Measurements from ENCODE around the gene SGSM1. TPM values are rescaled to one million over a fixed set of nuclear protein-coding genes. Genes with fewer than 3 reads are reported as not detected.

Gene SGSM1
- total RNA-seq, 1 experiment from 2014 or later, result 5.1 TPM

DNA sequence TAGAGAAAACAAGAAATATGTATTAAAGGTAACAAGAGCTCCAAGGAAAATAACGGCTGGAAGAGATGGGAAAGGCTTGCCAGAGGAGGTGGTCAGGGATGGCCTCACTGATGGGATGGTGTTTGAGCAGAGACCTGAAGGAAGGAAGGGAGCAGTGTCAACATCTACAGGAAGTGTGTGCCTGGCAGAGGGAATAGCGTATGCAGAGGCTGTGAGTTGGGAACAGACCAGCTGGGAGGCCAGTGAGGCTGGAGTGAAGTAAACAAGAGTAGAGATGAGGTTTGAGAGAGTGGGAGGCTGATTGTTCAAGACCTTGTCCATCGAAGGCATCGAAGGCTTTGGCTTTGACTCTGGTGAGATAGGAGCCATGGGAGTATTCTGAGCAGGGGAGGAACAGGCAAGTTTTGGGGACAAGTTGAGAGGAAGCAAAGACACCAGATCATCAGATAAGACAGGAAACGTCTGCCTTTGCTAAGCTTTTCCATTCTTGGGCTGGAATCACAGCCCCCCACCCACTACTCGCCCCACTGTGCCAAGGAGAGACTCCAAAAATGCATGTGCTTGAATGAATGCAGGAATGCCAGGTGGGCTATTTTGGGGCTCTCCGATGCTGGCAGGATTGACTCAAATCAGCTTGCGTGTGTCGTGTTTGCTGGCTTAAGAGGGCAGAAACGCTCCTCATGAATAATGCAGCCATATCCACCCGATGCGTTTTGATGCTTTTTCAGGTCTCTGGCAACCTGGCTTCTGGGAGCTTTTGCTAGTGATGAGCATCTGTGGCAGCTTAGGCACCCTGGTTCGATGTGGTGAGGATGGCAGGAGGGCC, 7.2 kb downstream of the SGSM1 start:
- no peak overlapping the region for H3K9ac ChIP-seq (ENCODE audit: low read length)
- no peak for ATAC-seq
- DNase-seq (ENCODE audit: low read depth, low spot score), result no peak
- intact Hi-C loops (cut with micrococcal nuclease), result no loop called here
- no TSS peak for BruUV-seq (replicated peaks)
- H3K27ac ChIP-seq (ENCODE audit: low read depth, low read length), result no peak overlapping the region
- no peak overlapping the region for H3K4me2 ChIP-seq (ENCODE audit: low read length)
- no peaks in the 10 kb centered on the region for H3K9me2 ChIP-seq (ENCODE audit: insufficient read depth)
- no peak for TF ChIP-seq ELF1 (IDR thresholded peaks at IDR 0.05; ENCODE audit: borderline replicate concordance, low read depth)
- no peak for TF ChIP-seq RAD21 (IDR thresholded peaks at IDR 0.05; ENCODE audit: low read depth)
- TF ChIP-seq ZFX (IDR thresholded peaks at IDR 0.05), result no peak
- TF ChIP-seq, protein P1, sequence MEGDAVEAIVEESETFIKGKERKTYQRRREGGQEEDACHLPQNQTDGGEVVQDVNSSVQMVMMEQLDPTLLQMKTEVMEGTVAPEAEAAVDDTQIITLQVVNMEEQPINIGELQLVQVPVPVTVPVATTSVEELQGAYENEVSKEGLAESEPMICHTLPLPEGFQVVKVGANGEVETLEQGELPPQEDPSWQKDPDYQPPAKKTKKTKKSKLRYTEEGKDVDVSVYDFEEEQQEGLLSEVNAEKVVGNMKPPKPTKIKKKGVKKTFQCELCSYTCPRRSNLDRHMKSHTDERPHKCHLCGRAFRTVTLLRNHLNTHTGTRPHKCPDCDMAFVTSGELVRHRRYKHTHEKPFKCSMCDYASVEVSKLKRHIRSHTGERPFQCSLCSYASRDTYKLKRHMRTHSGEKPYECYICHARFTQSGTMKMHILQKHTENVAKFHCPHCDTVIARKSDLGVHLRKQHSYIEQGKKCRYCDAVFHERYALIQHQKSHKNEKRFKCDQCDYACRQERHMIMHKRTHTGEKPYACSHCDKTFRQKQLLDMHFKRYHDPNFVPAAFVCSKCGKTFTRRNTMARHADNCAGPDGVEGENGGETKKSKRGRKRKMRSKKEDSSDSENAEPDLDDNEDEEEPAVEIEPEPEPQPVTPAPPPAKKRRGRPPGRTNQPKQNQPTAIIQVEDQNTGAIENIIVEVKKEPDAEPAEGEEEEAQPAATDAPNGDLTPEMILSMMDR (IDR thresholded peaks at IDR 0.05 in 2 of 3, conservative IDR thresholded peaks at IDR 0.05 in 1 of 3; ENCODE audit: borderline replicate concordance in 1 of 3, insufficient read depth in 1 of 3, low read depth in 2 of 3, low read length in 2 of 3), result no peak
- TF ChIP-seq, protein P2, sequence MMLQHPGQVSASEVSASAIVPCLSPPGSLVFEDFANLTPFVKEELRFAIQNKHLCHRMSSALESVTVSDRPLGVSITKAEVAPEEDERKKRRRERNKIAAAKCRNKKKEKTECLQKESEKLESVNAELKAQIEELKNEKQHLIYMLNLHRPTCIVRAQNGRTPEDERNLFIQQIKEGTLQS (IDR thresholded peaks at IDR 0.05), result no peak
- TF ChIP-seq POLR2A (IDR thresholded peaks at IDR 0.05; ENCODE audit: borderline replicate concordance, extremely low read depth, insufficient read depth, insufficient read length), result no peak
- TF ChIP-seq ZNF274 (IDR thresholded peaks at IDR 0.05; ENCODE audit: low read depth, low read length), result no peak
- TF ChIP-seq POLR2AphosphoS5 (IDR thresholded peaks at IDR 0.05; ENCODE audit: low read depth, low read length), result no peak
- no peak for TF ChIP-seq EGR1 (IDR thresholded peaks at IDR 0.05; ENCODE audit: low read depth)
- no peak for TF ChIP-seq YY1 (IDR thresholded peaks at IDR 0.05; ENCODE audit: extremely low read depth, insufficient replicate concordance, low read depth, low read length)
- TF ChIP-seq JUND (IDR thresholded peaks at IDR 0.05), result no peak
- TF ChIP-seq EZH2phosphoT487 (IDR thresholded peaks at IDR 0.05; ENCODE audit: borderline replicate concordance), result no peak
- TF ChIP-seq, protein P3, sequence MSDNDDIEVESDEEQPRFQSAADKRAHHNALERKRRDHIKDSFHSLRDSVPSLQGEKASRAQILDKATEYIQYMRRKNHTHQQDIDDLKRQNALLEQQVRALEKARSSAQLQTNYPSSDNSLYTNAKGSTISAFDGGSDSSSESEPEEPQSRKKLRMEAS (IDR thresholded peaks at IDR 0.05), result no peak
- TF ChIP-seq, protein P4, sequence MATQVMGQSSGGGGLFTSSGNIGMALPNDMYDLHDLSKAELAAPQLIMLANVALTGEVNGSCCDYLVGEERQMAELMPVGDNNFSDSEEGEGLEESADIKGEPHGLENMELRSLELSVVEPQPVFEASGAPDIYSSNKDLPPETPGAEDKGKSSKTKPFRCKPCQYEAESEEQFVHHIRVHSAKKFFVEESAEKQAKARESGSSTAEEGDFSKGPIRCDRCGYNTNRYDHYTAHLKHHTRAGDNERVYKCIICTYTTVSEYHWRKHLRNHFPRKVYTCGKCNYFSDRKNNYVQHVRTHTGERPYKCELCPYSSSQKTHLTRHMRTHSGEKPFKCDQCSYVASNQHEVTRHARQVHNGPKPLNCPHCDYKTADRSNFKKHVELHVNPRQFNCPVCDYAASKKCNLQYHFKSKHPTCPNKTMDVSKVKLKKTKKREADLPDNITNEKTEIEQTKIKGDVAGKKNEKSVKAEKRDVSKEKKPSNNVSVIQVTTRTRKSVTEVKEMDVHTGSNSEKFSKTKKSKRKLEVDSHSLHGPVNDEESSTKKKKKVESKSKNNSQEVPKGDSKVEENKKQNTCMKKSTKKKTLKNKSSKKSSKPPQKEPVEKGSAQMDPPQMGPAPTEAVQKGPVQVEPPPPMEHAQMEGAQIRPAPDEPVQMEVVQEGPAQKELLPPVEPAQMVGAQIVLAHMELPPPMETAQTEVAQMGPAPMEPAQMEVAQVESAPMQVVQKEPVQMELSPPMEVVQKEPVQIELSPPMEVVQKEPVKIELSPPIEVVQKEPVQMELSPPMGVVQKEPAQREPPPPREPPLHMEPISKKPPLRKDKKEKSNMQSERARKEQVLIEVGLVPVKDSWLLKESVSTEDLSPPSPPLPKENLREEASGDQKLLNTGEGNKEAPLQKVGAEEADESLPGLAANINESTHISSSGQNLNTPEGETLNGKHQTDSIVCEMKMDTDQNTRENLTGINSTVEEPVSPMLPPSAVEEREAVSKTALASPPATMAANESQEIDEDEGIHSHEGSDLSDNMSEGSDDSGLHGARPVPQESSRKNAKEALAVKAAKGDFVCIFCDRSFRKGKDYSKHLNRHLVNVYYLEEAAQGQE (IDR thresholded peaks at IDR 0.05; ENCODE audit: low read depth), result no peak
- no peak overlapping the region for H2AFZ ChIP-seq (ENCODE audit: low read depth, low read length, poor library complexity, severe bottlenecking)
- ChIA-PET CTCF (interaction anchor here (2.9 kb wide), 1 partner anchor 10 kb away, joined by 7 read pairs; no protein-coding TSS in a partner anchor), RAD21 (ENCODE audit: low non-redundant PET in 1 of 2, low total read pairs in 2 of 2, uncharacterized antibody in 2 of 2, unreplicated experiment in 2 of 2) (no interaction called here), POLR2A (no interaction called here)
- no peaks in the 10 kb centered on the region for H4K20me1 ChIP-seq (ENCODE audit: insufficient read depth)
- H3K9me3 ChIP-seq (ENCODE audit: control insufficient read depth in 1 of 2, insufficient read depth in 1 of 2, low read depth in 1 of 2, low read length in 2 of 2), result no peaks in the 10 kb centered on the region
- no peaks in the 10 kb centered on the region for H3K79me2 ChIP-seq (ENCODE audit: insufficient read depth, low read length)
- no peaks in the 10 kb centered on the region for H3K27me3 ChIP-seq (ENCODE audit: insufficient read depth, low read length)
- H3K4me3 ChIP-seq (replicated peaks in 1 of 2; ENCODE audit: low read depth in 1 of 2, low read length in 2 of 2), result no peak overlapping the region
- no peaks in the 10 kb centered on the region for H3K36me3 ChIP-seq (ENCODE audit: control insufficient read depth in 1 of 2, insufficient read depth in 2 of 2, low read length in 2 of 2)
- H3K4me1 ChIP-seq (ENCODE audit: control insufficient read depth in 1 of 2, insufficient read depth in 2 of 2, low read length in 2 of 2), result no peaks in the 10 kb centered on the region
